Stimulated activated CD4-positive, alpha-beta T cell treated with anti-CD3 and anti-CD28 coated beads, Interleukin-1b, Interleukin-23, amount 100 ng/mL, for 1 hour (primary cell): ENCODE results near the gene S100A2.

Experiments used
- DNase-seq, 2 donors: peaks; one replicate each; pipeline ENCODE4 v3.0.0-alpha.2; 2020; ENCODE audit warnings: low read depth in 2 of 2

S100A2 gene

DNA sequence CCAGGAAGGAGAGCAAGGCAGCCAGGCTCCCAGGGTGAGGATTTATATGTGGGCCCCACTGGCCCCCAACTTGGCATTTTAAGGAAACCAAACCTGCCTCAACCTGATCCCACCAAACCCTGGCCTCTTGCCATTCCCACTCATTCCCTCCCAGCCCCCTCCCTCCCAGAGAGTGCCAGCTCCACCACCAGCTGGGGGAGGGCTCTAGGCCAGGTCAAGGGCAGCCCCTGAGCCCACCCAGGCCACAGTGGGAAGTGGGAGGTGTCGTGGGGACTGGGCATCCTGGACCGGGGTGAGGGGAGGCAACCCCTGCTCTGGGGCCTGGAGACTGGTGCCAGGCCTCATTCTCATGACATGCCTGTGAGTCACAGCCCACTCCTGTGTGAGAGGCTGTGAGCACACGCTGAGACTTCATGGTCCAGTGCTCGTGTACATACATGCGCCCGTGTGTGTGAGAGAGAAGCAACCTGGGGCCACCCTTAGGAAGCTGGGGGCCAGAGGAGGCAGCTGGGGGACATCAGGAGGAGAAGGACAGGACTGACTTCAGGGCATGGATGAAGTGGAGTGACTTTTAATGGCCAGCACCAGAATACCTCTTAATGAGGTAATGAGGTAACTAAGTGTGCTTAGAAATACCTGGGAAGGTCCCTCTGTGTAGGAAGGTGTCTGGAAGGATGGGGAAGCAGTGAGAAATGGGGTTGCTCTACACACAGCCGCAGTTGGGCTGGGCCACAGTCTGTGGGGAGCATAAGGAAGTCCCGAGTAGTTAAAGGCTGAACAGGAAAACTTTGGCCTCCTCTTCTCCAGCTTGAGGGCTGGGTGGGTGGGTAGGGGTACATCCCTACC lies at the start of gene S100A2:
Gene S100A2 (minus strand): TSS at position 316 of the 846 bp plus-strand sequence. CDS start 1,967 bp downstream, outside the sequence.
- no peak for DNase-seq

DNA sequence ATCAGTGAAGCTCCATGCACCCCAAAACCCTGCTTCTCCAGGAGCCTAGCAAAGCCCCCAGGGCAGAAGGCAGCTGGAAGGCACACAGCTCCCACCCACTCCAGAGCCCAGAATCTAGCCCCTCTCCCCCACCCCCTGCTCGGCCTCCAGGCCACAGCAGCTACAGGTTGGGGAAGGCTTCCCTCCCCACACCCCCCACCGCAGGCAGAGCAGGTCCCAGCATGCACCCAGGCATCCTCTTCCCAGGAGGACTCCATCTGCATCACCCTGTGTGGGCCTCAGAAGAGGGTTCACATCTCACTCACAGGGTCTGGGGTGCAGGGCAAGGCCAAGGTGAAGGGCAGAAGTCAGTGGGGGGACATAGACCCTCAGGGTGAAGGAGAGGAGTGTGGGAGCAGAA lies 49.8 kb upstream of the S100A2 start:
- no peak for DNase-seq

DNA sequence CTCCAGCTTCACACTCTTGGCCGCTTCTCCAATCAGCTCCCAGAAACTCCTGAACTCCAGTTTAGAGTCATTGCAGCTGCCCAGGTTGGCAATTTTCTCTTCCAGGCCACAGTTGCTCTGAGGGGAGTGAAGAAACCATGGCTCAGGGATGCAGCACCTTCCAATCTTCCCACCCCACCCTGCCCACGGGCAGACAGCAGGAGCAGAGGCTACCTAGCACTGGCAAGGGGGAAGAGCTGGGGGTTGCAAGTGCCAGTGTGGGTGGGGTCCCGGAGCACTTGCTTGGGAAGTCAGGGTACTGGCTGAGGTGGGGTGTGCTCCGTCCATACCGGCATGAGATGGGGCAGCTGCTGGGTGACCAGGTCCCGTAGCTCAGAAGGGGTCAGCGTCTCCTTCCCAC lies 49.3 kb upstream of the S100A2 start:
- no peak for DNase-seq

DNA sequence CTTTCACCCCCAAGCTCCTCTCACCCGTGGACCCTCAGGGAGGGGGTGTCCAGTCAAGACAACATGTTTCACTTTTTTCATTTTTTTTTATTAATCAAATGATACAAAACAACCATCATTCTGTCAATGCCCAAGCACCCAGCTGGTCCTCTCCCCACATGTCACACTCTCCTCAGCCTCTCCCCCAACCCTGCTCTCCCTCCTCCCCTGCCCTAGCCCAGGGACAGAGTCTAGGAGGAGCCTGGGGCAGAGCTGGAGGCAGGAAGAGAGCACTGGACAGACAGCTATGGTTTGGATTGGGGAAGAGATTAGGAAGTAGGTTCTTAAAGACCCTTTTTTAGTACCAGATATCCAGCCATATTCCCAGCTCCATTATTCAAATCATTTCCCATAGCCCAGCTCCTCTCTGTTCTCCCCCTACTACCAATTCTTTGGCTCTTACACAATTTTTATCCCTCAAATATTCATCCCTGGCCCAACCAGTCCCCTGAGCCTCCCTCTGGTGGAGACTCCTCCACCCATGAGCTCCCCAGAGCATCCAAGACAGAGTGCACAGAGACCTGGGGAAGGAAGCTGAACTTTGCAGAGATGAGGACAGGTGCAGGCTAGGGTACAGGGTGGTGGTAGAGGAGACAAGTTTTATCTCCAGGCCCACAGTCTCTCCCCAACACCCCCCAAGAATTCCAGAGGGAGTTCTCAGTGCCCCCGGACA lies 48.7 kb upstream of the S100A2 start:
- no peak for DNase-seq

DNA sequence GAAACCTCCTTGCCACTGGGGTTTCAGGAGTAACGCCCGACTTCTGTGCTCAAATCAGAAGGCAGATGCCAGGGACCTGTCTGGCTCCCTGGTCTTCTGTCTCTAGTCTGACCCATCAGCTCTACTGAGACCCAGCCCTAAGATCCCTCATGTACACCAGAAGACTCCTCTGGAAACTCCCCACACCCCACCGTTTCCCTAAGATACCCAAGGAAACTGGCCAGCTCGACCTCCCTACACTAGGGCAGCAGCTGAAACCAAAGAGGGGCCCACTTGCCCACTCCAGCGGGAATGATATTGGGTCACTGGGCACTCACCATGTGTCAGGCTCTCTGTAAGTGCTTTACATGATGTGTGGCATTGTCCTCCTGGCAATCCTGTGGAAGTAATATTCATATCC lies 47.8 kb upstream of the S100A2 start:
- DNase-seq: no peak

DNA sequence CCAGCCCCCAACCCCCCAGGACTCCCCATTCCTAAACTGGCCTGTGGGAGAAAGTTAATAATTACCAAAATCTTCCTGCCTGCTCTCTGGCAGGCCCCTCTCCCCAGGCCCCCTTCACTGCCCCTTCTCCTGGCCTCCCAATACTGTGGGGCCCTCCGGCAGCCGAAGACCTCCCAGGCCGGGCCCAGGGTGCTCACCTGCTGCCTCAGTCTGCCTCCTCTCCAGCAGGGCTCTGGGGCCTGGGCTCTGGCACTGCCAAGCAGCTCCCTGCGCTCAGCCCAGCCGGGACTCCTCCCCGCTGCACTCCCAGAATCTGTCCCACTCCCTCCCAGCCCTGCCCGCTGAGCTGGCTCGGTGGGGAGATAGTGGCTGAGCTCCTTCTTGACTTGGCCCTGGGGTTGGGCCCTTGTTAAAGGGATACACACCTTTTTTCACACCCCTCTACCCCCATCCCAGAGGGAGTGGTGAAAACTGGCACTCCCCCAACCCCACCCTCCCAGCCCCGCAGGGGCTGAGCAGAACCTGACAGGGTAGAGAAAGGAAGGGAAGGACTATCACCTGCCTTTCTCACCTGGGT lies 47.2 kb upstream of the S100A2 start, which contains the start of gene S100A16:
Gene S100A16 (minus strand): TSS at position 383 of the 577 bp plus-strand sequence. CDS start 4,986 bp downstream, outside the sequence.
- DNase-seq: no peak

DNA sequence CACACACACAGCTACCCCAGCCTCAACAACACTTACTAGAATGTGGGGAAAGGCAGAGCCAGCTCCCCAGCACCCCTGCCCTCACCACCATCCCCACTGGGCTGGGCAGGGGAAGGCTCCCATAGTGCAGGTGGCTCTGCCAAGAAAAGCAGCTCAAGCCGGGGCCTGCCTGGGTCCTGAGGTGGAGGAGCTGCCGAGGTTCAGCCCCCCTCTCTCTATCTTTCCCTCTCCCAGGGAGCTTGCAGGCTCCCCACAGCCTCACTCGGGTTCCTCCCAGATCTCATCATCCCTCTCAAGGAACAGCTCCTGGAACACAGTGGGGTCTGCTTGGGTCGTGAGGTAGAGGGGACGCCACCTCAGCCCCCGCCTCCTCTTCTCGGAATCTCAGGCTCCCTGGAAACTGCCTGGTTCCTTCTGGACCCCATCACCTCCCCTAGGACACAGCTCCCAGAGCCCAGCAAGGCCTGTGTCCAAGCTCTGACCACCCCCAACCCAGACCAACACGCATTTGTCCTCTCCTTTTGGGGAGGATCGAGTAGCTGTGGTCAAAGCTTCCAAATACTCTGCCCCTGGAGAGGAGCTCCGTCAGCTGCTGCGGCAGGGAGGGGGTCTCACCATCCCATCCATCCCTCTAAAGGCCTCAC lies 46.6 kb upstream of the S100A2 start:
- no peak for DNase-seq

DNA sequence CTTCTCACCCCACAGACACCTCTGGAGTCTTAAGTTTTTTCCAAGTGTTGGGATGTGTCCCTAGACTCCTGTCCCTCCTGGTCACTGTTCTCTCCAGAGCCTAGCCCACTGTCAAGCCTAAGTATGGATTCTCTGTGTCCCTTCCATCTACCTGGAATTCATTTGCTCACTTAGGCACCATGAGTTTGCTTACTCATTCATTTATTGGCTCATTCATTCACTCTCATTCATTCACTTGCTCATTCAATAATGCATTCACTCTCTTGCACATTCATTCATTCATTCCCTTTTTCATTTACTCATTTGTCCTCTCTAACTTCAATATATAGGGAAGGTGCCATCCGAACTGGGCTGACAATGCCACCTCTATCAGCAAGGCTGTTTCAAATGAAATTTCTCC lies 45.7 kb upstream of the S100A2 start:
- no peak for DNase-seq

DNA sequence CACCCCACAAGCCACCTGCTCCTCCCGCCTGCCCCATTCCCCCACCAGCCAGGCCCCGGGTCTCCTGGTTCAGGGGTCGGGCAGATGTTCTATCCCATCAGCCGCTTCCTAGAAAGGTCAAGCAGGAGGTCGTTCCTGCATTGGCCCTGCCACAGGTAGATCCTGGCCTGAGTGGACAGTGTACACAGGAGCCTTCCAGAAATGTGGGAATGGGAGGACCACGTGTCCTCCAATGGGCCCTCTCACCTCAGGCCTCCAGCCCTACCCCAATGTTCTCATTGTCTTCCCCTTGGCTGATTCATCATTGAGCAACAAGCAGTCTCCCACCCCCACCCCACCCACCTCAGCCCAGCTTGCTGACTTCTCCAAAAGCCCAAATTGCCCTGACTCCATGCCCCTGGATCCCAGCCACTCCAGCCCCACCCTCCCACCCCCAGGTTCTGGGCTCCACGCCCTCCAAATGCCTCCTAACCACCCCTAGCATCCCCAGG lies 45.2 kb upstream of the S100A2 start:
- DNase-seq: no peak

DNA sequence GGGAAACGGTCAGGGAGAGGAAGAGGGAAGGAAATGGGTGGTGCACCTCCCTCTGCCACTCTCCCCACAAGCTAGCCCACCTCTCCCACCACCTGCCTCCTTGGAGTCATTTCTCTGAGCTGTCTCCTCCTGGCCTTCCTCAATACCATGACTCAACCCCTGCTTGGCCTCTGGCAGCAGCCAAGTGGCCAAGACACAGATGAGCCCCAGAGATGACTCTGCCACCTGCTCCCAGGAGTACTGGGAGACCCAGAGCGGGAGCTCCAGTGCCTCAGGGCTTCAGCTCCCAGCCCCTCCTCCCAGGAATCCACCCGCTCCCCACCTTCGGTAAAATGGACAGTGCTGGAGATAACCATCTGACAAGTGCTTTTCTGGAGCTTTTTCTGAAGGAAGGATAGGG lies 44.7 kb upstream of the S100A2 start:
- DNase-seq: no peak

DNA sequence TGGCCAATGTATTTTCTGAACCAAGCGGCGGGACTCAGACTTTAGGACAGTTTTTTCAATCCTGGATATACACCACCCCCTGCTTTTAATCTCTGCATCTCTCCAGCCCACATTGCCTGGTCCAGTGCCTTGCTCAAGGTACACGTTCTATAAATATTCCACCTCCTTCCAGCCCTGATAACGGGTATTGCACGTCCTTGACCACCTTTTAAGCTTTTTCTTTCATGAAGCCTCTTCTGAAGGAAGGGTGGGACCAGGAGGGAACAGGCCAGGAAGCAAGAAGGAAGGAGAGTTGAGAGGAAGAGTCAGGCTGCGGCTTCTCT lies 43.9 kb upstream of the S100A2 start:
- no peak for DNase-seq

DNA sequence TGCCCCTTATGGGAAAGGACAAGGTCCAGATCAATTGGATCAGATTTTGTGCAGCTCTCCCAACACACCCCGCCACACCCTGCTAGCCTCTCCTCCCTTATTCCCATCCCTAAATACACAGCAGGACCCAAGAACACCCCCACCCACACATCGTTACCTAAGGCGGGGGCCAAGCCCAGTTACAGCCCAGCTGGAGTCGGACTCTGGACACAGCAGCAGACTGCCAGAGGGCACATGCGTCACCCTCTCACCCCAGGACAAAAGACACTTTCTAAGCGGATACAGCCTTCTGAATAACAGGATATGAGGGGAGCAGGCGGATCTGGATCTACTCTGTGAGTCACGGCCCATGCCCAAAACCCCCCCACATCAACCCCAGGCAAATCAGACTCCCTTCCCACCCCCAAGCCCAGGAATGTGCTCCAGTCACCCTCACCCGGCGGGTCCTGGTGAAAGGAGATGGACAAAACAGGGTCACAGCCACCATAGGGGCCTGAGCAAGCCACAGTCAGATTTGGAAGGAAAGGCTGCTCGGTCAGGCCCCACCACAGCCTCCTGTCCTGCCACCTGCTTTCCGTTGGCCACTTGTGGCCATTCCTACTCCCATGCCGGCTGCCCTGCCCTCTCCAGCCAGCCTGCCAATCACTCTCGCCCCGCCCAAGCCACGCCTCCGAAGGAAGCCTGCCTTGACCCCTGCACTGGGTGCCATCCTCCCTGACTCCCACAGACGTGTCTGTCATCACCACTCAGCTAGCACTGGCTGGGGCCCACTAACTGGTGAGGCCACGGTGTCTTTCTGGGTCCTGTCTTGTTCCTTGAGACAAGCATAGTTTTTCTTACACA lies 43.3 kb upstream of the S100A2 start:
- DNase-seq: no peak

DNA sequence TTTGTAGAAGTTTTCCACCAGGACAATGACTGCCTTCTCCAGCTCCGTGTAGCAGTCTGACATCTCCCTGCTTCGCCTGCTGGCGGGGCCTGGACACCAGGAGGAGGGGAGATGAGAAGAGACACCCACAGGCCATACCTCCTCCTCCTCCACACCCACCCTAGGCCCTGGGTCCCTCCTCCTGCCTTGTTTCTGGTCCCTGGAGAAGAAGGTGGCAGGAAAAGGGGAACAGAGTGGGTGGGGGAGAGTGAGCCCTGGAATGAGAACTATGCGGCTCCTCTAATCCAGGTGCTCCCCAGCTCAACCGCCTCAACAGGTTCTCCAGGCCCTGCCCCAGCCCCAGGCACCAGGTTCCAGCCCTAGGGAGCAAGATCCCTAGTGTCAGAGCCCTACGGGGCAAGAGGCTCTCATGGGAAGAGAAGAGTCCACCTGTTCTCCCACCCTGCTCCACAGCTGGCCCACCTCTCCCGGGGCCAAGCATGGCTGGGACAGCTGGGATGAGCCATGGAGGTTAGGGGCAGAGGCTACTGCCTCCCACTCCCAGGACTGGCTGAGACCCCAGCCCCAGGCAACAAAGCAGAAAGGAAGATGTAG lies 42.5 kb upstream of the S100A2 start:
- DNase-seq: no peak

DNA sequence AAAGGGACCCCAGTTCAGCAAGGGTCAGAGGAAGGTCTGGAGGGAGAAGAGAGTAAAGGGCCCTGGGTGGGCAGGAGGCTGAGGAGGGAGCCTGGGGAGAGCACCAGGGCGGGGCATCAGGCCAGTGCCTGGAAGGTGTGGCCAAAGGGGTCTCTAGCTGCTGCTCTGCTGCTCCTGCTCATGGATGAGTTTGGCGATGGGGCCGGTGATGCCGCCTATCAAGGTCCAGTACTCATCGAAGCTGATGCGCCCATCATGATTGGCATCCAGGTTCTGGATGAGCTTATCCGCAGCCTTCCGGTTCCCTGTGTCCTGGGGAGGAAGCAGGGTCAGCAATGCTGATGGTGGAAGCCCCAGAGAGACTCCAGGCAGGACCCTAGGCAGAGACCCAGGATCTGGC lies 41.7 kb upstream of the S100A2 start:
- DNase-seq: no peak

DNA sequence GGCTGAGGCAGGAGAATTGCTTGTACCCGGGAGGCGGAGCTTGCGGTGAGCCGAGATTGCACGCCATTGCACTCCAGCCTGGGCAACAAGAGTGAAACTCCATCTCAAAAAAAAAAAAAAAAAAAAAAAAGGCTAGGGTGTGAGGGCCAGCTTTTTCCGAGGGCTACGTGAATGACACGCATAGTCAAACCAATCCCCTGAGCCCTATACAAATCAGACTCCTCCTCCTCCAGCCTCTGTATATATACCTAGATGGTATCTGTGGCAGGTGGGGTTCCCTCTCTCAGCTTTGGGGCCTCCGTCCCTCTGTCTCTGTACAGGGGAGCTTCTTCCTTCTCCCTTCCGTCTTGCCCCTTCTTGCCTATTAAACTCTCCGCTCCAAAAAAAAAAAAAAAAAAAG lies 40.5 kb upstream of the S100A2 start:
- no peak for DNase-seq

DNA sequence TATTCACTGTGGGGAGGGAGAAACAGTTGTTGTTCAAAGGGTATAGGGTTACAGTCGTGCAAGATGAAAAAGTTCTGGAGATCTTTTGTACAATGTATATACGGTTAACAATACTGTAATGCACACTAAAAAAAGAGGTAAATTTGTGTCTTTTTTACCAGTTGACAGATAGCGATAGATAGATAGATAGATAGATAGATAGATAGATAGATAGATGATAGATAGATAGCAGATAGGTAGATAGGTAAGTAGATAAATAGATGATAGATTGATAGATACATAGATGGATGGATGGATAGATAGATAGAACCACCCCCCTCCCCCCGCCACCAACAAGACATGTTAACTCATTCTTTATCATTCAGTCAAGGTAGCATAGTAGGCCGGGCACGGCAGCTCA lies 37.1 kb upstream of the S100A2 start:
- no peak for DNase-seq

DNA sequence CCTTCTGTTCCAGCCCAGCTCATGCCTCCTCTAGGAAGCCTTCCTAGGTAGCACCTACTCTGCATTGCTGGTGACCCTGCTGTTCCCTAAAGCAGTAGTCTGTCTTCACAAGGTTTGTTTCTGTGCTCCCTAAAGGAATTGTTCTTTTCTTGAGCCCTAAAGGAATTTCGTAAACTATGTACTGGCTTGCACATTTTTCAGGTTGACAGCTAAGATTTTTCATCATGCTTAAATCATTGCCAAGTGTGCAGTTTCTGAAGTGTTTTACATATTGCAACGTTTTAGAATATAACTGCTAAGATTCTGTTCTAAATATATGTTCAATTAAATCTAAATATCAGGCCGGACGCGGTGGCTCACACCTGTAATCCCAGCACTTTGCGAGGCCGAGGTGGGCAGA lies 34.2 kb upstream of the S100A2 start:
- DNase-seq: no peak

DNA sequence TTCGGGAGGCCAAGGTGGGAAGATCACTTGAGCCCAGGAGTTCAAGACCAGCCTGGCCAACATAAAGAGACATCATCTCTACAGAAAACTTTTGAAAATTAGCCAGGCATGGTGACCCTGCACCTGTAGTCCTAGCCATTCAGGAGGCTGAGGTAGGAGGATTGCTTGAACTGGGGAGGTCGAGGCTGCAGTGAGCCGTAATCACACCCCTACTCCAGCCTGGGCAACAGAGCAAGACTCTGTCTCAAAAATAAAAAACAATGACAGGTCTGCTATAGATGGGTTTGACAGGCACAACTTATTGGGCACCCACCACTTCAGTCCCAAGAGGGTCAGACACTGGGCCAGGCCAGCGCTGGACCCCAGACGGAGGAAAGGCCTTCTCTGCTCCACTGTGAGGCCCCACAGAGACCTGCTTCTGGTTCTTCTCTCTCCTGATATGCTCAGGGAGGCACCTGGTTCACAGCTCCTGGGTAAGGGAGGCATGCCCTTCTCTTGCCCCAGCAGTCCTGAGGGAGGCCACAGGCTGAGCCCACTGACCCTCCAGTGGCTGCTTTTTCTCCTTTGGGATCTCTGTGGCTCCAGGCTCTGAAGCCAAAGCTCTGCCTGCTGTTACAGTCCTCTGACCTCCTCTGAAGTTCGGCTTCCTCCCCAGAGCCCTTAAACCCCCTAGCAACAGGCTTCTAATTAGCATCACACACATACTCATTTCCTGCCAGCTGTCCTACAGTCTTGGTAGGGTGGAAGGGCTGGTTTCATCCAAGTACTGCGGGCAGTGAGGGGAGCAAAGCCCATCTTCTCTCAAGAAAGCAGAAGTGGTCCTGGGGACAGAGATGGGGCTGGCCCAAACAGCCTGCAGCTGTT lies 32.9 kb upstream of the S100A2 start:
- DNase-seq: no peak

DNA sequence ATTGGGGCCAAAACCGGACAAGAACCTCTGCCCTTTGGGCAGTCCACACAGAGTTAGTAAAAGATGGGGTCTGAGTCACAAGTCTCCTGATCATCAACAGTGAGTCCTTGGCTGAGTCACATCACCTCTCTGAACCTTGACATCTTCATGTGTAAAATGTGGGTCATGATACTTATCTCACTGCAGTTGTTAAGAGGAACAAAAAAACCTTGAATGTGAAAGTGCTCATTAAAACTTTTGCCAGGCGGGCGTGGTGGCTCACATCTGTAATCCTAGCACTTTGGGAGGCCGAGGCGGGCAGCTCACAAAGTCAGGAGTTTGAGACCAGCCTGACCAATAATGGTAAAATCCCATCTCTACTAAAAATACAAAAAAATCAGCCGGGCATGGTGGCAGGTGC lies 31.6 kb upstream of the S100A2 start:
- DNase-seq: no peak

DNA sequence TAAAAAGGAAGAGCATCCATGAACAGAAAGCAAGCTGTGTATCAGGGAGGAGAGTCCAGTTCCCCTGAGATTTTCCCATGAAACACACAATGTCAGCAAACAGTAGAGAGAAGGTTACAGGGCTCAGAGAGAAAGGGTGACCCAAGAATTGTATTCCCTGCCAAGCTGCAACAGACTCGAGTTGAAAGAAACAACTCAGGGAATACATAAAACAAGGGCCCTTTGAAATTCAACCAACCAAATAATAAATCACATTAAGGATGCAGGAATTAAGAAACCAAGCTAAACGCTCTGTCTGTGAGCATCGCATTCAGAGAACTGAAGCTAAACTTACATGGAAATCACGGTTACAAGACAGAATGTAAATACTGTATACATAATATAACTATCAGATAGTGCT lies 27.1 kb upstream of the S100A2 start:
- DNase-seq: no peak
